NCI-H510A (cell line): ENCODE results near the gene PYCR2.
"Not testable (repeated sequence)": the region's sequence is repeated elsewhere in the genome, so short reads cannot be mapped to it uniquely, and the experiment has no call there.

Source experiments
- DNase-seq: peaks from one replicate; lab custom pipeline; 2025; lab: John Stamatoyannopoulos, UW

PYCR2 gene

GRCh38 chr1:225923692-225924555 lies at the start of gene PYCR2:
Gene PYCR2, minus strand, starts transcription at chr1:225924250. Its CDS starts 140 bp downstream, at chr1:225924110.
- peak; percentile 93 for DNase-seq

DNA sequence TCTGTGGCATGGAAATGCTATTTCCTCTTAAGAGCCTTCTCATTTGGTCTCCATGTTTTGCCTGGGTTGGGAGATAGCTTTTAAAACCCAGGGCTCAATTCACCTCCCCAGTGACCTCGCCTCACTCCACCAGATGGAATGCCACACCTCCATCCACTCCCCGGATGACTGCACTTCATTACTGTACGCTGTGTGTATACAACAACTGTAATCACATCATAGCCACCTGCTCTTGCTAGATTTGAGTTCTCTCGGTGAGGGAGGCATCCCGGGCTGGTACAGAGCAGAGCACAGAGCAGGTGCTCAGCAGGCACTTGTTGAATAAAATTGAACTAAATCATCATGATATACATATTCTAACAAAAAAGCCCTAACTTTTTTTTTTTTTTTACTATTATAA lies 49.1 kb upstream of the PYCR2 start:
- DNase-seq: peak; percentile 85

DNA sequence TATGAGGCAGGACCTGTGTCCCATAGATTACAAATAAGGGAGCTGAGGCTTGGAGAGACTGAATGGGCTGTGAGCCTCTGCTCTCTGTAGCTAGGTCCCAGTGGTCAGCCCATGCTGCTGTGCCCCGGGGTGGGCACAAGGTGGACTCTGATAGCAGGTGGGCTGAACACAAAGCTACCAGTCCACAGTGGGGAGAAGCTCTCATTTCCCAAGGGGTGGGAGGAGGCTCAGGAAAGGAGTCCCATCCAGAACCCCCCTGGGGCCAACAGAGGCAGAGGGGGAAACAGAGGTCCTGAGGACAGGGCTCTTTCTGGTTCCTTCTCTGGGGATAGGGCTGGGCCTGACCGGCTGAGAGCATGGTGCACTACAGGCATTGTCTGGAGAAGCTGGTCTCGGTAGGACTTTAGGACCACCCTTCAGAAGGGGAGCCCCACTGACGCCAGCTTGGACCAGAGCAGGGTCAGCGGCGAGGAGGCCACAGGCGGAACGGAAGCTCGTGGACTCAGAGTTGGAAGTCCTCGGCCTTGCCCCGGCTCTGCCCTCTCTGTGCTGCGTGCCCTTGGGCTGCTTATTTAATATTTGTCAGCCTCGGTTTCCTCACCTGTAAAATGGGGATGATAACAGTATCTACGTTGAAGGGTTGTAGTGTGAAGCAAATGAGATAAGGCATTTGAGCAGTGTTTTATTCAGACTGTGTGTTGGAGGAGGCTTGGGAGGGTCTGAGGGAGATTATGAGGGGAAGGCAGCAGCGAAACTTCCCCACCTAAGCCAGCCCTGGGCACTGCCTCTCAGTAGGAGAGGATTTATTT lies 48.5 kb upstream of the PYCR2 start:
- no peak for DNase-seq

DNA sequence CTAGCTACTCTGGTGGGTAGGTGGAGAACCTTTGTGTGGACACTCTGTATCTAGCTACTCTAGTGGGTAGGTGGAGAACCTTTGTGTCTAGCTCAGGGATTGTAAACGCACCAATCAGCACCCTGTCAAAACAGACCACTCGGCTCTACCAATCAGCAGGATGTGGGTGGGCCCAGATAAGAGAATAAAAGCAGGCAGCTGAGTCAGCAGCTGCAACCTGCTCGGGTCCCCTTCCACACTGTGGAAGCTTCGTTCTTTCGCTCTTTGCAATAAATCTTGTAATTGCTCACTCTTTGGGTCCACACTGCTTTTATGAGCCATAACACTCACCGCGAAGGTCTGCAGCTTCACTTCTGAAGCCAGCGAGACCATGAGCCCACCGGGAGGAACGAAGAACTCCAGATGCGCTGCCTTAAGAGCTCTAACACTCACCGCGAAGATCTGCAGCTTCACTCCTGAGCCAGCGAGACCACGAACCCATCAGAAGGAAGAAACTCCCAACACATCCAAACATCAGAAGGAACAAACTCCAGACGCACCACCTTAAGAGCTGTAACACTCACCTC lies 46.6 kb upstream of the PYCR2 start:
- DNase-seq: not testable (repeated sequence)

DNA sequence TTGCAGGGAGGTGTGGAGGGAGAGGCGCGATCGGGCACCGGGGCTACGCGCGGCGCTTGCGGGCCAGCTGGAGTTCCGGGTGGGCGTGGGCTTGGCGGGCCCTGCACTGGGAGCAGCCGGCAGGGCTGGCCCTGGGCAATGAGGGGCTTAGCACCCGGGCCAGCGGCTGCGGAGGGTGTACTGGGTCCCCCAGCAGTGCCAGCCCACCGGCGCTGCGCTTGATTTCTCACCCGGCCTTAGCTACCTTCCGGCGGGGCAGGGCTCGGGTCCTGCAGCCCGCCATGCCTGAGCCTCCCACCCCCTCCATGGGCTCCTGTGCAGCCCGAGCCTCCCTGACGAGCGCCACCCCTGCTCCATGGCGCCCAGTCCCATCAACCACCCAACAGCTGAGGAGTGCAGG lies 45.7 kb upstream of the PYCR2 start:
- DNase-seq: not testable (repeated sequence)

DNA sequence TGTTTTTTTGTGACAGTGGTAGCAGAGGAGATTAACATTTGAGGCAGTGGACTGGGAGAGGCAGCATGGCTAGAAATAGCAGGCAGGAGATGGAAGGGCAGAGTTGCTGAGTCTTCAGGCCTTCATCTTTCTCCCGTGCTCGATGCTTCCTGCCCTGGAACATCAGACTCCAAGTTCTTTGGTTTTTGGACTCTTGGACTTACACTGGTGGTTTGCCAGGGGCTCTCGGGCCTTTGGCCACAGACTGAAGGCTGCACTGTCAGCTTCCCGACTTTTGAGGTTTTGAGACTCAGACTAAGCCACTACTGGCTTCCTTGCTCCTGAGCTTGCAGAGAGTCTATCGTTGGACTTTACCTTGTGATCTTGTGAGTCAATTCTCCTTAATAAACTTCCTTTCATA lies 41.2 kb upstream of the PYCR2 start:
- DNase-seq: no peak

DNA sequence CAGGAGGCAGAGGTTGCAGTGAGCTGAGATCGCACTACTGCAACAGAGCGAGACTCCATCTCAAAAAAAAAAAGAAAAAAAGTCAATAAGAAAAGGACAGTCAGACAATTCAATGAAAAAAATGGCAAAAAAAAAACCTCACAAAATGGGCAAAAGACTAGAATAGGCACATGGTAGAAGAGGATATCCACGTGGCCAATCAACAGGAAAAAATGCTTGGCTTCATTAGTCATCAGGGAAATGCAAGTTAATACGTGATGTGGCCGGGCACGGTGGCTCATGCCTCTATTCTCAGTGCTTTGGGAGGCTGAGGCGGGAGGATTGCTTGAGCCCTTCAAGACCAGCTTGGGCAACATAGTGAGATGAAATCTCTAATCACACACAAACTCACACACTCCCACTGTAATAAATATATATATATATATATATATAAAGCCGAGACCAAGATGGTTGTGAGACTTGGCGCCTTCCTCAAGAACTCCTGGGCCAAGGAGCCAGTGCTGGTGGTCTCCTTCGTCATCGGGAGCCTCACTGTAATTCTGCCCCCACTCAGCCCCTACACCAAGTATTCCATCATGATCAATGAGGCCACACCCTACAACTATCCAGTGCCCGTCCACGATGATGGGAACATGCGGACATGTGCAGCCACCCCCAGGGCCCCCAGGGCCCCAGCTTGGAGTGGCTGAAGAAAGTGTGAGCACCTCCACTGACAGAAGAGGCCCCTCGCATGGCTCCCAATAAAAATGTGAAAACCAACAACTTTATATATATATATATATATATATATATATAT lies 39.9 kb upstream of the PYCR2 start:
- no peak for DNase-seq

DNA sequence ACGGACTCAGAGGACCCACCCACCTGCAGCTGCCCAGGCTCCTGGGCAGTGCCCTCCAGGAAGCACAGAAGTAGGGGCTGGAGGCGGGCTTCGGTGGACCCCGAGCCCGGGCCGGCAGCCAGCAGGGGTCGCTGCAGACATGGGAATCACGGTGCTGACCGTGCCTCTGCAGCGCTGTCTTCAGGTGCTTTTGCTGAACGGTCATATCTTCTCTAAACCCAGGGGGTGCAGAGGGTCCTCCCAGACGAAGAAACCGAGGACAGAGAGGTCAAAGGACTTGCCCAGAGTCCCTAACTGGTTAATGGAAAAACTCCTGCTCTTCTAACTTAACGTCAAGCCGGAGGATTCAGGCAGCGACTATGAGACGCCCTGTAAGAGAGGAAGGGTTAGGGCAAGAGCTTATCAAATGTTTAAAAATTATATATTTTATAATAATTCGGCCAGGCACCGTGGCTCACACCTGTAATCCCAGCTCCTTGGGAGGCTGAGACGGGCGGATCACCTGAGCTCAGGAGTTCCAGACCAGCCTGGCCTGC lies 38.5 kb upstream of the PYCR2 start:
- no peak for DNase-seq

DNA sequence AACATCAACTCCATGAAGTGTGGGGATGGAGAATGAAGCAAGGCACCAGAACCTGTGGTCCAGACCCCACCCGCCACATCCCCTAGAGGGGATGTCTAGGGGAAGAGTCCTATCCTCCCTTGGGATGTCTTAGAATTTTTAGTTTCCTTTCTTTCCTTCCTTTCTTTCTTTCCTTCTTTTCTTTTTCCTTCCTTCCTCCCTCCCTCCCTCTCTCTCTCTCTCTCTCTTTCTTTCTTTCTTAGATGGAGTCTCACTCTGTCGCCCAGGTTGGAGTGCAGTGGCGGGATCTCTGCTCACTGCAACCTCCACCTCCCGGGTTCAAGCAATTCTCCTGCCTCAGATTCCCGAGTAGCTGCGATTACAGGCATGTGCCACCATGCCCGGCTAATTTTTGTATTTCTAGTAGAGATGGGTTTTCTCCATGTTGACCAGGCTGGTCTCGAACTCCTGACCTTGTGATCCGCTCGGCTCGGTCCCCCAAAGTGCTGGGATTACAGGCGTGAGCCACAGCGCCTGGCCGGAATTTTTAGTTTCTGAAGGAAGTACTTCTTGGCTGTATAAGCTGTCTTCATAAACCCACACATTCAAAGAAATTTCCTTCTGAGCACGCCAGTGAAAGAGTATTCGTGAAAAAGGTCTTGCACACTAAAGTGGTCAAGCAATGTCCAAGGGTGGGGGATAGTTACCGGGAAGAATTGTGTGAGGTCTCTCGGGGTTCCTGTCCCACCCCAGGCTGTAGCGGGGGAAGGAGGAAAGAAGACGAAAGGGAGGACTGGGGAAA lies 37.8 kb upstream of the PYCR2 start:
- no peak for DNase-seq

DNA sequence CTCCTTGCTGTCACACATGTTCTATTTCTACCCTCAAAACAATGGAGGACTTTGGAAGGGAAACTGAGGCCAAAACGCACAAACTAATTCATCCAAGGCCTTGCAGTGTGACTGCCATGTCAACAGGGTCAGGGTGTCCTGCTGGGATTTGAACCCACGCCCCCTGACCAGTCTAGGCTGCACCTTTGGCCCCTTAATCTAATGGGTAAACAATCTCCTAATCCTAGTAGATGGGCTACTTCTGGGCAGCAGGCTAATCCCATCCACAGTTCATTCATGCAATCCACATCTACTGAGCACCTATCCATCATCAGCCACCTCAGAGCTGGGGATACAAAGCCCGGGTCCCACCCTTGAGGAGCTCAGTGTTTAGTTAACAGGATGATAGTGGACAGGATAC lies 34.0 kb upstream of the PYCR2 start:
- DNase-seq: no peak

GRCh38 chr1:225954753-225955152 lies 30.7 kb upstream of the PYCR2 start:
- DNase-seq: no peak

DNA sequence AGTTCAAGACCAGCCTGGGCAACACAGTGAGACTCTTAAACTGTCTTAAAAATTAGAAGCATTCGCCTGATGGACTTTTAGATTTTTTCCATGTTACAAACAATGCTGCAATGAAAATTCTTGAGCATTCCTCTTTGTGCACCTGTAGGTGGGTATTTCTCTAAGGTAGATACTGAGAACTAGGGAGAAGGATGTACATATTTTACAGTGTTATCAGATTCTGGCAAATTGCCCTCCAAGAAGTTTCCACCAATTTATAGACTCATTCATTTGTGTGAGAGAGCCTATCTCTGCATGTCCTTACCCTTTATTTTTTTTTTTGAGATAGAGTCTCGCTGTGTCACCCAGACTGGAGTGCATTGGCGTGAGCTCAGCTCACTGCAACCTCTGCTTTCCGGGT lies 29.3 kb upstream of the PYCR2 start:
- no peak for DNase-seq

DNA sequence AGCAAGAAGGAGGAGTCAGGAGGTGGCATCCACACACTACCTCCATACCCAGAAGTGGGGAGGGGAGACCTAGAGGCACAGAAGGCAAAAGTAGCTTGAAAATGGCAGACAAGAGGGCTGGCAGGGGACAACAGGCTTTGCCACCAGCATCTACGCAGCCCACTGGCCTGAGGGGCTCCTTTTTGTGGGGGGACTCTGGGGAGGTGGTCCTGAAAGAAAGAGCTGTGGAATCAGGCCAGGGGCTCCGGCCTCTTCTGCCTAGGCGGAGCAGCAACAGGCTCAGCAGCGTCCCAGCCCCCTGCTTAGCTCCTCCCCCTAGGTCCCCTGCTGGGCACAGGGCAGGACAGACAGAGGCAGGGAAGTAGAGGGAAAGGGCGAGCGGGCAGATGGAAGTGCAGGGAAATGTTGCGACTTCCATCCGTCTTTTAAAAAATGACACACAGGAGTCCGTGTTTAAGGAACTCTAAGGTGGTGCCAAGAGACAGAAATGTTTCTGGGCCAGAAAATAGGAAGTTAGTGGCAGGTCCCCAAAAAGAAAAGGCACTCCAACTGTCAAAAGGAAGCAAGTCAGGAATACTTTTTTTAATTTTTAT lies 27.0 kb upstream of the PYCR2 start:
- DNase-seq: no peak

DNA sequence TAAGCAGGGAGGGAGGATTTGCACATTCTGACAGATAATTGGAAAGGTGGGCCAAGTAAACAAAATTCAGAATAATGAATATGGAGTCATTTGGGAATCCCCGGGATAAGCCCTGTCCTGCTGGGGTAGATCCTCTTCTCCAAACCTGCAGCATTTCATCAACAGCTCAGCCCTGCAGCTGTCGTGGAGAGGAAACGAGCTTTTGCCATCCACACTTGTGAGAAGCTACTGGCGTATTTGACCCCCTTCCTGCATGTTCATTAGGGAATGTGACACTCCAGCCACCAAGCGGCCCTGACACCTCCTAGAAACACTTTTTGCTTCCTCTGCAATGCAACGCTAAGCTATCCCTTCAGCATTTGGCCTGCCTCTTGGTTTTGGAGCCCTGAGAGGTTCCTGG lies 25.0 kb upstream of the PYCR2 start:
- no peak for DNase-seq

- no peak for DNase-seq
These were observed 22.8 kb upstream of the PYCR2 start for GRCh38 chr1:225946803-225947202.

GRCh38 chr1:225946082-225946620 lies 22.1 kb upstream of the PYCR2 start:
- no peak for DNase-seq

DNA sequence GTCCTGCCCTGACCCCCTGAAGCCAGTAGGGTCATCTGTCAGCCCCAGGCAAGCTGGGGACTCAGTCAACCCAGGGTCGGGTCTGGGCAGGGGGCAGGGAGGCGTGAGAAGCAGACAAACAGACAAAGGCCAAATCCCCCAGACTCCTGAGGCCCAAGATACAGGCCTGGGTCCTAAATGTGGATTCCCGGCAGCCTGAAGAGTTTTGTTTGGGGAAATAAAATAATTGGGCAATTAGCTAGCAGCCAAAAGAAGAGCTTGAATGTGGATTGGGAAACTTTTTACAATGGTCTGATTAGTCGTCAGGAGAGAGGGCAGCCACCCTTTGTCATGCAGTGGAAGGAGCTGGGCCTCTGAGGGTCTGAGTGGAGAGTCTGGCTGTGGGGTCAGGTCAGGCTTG lies 21.5 kb upstream of the PYCR2 start:
- no peak for DNase-seq

DNA sequence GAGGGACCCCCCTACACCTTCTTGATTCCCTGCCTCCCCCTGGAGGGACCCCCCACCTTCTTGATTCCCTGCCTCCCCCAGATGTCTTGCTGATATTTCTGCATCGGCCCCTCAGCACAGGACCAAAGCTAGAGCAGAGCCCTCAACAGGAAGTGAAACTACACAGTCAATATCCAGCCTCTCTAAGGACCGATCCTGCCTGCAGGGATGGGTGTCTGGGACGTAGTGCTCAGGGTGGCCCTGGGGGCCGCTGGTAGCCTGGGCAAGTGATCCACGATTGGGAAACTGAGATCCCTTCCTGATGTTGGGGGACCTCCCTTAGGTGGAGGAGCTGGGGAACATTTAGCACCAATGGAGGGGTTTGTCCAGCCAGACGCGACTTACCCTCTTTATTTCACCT lies 20.9 kb upstream of the PYCR2 start:
- no peak for DNase-seq

DNA sequence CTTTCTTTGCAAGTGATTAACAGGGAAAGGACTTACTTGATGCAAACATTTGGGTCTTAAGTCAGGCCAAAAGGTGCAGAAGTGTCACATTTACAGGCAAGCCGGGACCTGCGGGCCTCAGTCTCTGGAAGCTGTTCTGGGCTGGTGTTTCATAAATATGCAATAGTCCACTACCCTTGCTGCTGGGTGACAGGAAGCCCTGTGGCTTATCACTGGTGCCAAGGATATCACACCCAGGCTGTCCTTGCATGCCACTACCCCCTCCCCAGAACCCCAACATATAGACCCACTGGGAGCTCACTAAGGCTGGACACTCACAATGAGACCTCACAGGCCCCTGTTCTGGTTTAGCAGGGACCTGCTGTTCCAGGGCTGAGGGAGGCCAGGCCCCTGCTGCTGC lies 20.3 kb upstream of the PYCR2 start:
- no peak for DNase-seq

DNA sequence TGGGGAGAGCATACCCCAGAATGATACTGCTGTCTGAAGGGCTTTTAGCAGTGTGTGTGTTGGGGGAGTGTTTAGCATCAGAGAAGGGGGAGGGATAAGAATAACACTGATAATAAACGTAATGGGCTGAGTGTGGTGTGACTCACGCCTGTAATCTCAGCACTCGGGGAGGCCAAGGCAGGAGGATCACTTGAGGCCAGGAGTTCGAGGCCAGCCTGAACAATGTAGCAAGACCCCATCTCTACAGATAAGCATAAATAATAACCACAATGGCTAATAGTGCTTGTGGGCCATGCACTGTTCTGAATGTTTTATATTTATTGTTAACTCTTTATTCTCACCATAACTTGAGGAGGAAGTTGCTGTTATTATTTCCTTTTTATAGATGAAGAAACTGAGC lies 19.5 kb upstream of the PYCR2 start:
- no peak for DNase-seq
